Transverse colon (tissue), 4 donors: ENCODE data around the gene SHROOM3. TPM values are rescaled to one million over a fixed set of nuclear protein-coding genes. Genes with fewer than 3 reads are reported as not detected.
A peak's percentile ranks its signal among the peaks of the same experiment; 100 is the strongest.

Source experiments
- DNase-seq: peaks from one replicate; pipeline ENCODE4 v3.0.0-alpha.2; 2019
- H3K27ac ChIP-seq, 4 donors: fragments of 200-600 bp; sonication (generic); 2 replicates each; pipeline ENCODE4 v1.5.1; 2016 to 2018; ENCODE audit warnings: inconsistent platforms in 4 of 4
- H3K27me3 ChIP-seq: fragments of 200-600 bp; sonication (generic); 2 replicates; pipeline ENCODE4 v1.5.1; 2017; ENCODE audit warnings: inconsistent platforms
- H3K36me3 ChIP-seq, 4 donors: fragments of 200-600 bp; sonication (generic); 2 replicates each; pipeline ENCODE4 v1.5.1; 2017 to 2019; ENCODE audit warnings: inconsistent platforms in 4 of 4
- H3K4me1 ChIP-seq, 4 donors: fragments of 200-600 bp; sonication (generic); 2 replicates each; pipeline ENCODE4 v1.5.1; 2017 to 2020; ENCODE audit warnings: inconsistent platforms in 4 of 4
- H3K4me3 ChIP-seq, 4 donors: fragments of 200-600 bp; sonication (generic); 1 replicate in 1 of 4; 2 replicates in 3 of 4; pipeline versions ENCODE4 v1.5.1 to v1.6.1; 2017 to 2019; ENCODE audit warnings: inconsistent platforms in 4 of 4
- H3K9me3 ChIP-seq, 2 donors: fragments of 200-600 bp; sonication (generic); 2 replicates each; pipeline ENCODE4 v1.5.1; 2017 to 2019; ENCODE audit warnings: inconsistent platforms in 2 of 2
- EP300 ChIP-seq: sonication (generic); formaldehyde crosslinking; IDR thresholded peaks from one replicate; pipeline ENCODE4 v1.6.1; 2017; ENCODE audit warnings: antibody characterized with exemption, low read depth
- POLR2A ChIP-seq: fragments of 450-650 bp; IDR thresholded peaks from one replicate; pipeline ENCODE4 v1.6.1; 2016; ENCODE audit warnings: antibody characterized with exemption, mild to moderate bottlenecking, moderate library complexity
- POLR2AphosphoS5 ChIP-seq, 3 donors: sonication (generic); formaldehyde crosslinking; IDR thresholded peaks; one replicate each; pipeline ENCODE4 v1.6.1; 2016; ENCODE audit warnings: antibody characterized with exemption in 3 of 3
- WGBS, 2 donors: methylation state at CpG; one replicate each; pipeline ENCODE4 v1.1.5; 2018; ENCODE audit warnings: low coverage in 1 of 2; 5-methylcytosine and 5-hydroxymethylcytosine counted together
- in situ Hi-C, 4 donors: fragments of 200-750 bp; cut with MboI; loops; one replicate each; pipeline versions ENCODE4 v1.15.0 to v1.15.1; 2017; ENCODE audit warnings: low sequenced_read_pairs in 3 of 4, low pct_ligation_motif_present in 1 of 4, low pct_unique_long_range_greater_than_20kb in 1 of 4
- intact Hi-C: fragments of 100-400 bp; cut with DNase I; formaldehyde crosslinking; loops from one replicate; pipeline ENCODE4 v1.15.1; 2023; ENCODE audit warnings: low total_unique reads
- total RNA-seq, 4 donors: library from RNA; depleted of rRNA; stranded (reverse); fragments of >200 nt; gene quantifications; one replicate each; pipeline ENCODE4 v1.1.0, GENCODE V29; 2016
- TF ChIP-seq, protein P1 (sequence below), 5 experiments: fragments of 200-600 bp in 3 of 5; fragments of 450-650 bp in 2 of 5; sonication (generic) in 3 of 5; IDR thresholded peaks; 1 replicate in 2 of 5; 2 replicates in 3 of 5; pipeline ENCODE4 v1.5.1; 2016 to 2017; ENCODE audit warnings: antibody characterized with exemption in 5 of 5, inconsistent platforms in 3 of 5, mild to moderate bottlenecking in 2 of 5, moderate library complexity in 1 of 5

SHROOM3 gene
- total RNA-seq, 4 donors from 2014 or later = 182 to 456 (median 437) TPM

DNA sequence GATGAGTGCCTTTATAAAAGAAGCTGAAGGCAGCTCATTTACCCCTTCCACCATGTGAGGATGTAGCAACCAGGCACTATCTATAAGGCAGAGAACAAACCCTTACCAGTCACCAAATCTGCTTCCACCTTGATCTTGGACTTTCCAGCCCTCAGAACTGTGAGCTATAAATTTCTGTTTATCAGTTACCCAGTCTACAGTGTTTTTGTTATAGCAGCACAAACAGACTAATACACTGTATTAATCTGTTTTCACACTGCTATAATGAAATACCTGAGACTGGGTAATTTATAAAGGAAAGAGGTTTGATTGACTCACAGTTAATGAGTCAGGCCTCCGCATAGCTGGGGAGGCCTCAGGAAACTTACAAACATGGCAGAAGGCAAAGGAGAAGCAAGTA is 371.7 kb downstream of the SHROOM3 start:
- H3K9me3 ChIP-seq = no peaks in the 10 kb centered on the region
- H3K4me1 ChIP-seq = peaks cover 0 to 4% (median 0%) of the 10 kb centered on the region in 4 donors
- in situ Hi-C loops = no loop called here
- no peaks in the 10 kb centered on the region for H3K27me3 ChIP-seq
- DNase-seq = no peak
- H3K4me3 ChIP-seq = no peak overlapping the region
- intact Hi-C loops = no loop called here
- 96 to 100% methylated on average over 1 of the region's 1 CpG for WGBS, 2 donors
- no peak overlapping the region for H3K27ac ChIP-seq
- no peaks in the 10 kb centered on the region for H3K36me3 ChIP-seq
- TF ChIP-seq, protein P1, sequence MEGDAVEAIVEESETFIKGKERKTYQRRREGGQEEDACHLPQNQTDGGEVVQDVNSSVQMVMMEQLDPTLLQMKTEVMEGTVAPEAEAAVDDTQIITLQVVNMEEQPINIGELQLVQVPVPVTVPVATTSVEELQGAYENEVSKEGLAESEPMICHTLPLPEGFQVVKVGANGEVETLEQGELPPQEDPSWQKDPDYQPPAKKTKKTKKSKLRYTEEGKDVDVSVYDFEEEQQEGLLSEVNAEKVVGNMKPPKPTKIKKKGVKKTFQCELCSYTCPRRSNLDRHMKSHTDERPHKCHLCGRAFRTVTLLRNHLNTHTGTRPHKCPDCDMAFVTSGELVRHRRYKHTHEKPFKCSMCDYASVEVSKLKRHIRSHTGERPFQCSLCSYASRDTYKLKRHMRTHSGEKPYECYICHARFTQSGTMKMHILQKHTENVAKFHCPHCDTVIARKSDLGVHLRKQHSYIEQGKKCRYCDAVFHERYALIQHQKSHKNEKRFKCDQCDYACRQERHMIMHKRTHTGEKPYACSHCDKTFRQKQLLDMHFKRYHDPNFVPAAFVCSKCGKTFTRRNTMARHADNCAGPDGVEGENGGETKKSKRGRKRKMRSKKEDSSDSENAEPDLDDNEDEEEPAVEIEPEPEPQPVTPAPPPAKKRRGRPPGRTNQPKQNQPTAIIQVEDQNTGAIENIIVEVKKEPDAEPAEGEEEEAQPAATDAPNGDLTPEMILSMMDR (IDR thresholded peaks at IDR 0.05) = no peak
- TF ChIP-seq EP300 (no peak), POLR2A (no peak), POLR2AphosphoS5 (IDR thresholded peaks at IDR 0.05) (no peak)

DNA sequence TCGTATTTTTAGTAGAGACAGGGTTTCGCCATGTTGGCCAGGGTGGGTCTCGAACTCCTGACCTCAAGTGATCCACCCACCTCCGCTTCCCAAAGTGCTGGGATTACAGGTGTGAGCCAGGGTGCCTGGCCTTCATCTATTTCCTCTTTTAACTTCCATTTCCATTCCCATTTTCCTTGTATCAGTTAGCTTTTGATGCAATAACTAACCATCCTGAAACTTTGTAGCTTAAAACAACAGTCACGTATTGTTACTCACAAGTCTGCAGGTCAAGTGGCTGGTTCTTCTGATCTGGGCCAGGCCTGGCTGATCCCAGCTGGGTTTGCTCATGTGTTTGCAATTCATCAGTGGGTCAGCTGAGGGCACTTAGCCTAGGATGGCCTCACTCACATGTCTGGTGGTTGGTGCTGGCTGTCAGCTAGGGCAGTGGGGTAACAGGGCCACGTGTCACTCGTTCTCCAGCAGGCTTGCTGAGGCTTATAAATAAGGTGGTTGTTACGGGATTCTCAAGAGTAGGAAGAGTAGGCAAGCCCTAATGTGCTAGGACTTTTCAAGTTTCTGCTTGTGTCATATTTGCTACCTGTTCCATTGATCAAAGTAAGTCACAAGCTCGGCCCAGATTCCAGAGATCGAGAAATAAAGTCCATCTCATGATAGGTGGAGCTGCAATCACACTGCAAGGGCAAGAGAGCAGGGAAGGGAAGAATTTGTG is 374.7 kb downstream of the SHROOM3 start:
- peaks cover 0 to 7% (median 0%) of the 10 kb centered on the region in 4 donors for H3K4me1 ChIP-seq
- H3K27ac ChIP-seq = no peak overlapping the region
- intact Hi-C loops (no loop called here), in situ Hi-C loops (no loop called here)
- WGBS, 2 donors = 74 to 86% methylated on average over 7 to 10 of the region's 10 CpGs
- H3K36me3 ChIP-seq = no peaks in the 10 kb centered on the region
- no peaks in the 10 kb centered on the region for H3K27me3 ChIP-seq
- TF ChIP-seq EP300 = no peak
- TF ChIP-seq, protein P1 (IDR thresholded peaks at IDR 0.05) = no peak
- no peak for TF ChIP-seq POLR2AphosphoS5 (IDR thresholded peaks at IDR 0.05)
- no peak for TF ChIP-seq POLR2A
- DNase-seq = no peak
- H3K4me3 ChIP-seq = no peak overlapping the region
- H3K9me3 ChIP-seq = no peaks in the 10 kb centered on the region

DNA sequence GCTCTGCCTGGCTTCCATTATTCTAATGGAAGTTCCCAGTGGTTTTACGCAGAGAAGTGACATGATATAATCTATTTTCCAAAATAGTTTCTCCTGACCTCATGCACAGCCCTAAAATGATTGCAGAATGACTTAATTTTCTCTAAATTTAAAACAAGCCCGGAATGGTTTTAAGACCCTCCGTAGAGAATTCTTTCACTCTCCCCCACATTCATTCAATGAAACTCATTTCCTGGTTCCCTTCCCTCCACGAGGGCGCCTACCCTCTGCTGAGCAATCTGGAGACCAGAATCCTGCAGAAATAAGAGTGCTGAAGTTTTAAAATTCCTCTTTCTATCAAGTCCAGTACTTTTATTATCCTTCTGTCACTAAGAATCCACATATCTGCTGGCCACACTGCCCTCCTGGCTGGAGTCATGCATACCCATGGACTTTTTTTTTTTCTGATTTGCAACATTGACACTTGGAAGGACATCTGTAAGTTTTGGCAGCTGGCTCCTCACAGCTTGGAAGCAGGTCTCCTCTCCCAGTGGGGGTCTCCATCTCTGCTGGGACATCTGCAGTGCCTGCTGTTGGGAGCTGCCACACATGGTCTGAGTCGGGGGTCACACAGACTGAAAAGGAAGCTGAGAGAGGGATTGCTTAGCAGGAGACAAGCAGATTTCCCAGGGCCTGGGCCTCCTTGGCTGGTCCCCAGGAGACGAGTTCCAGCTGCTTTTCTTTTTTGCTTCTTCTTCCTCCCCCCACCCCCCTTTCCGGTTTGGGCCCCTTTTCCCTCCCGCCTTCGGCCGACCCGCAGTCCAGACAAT is 376.8 kb downstream of the SHROOM3 start:
- no peak for DNase-seq
- no peaks in the 10 kb centered on the region for H3K9me3 ChIP-seq
- H3K4me3 ChIP-seq = no peak overlapping the region
- H3K27me3 ChIP-seq = no peaks in the 10 kb centered on the region
- peaks cover 0 to 7% (median 0%) of the 10 kb centered on the region in 4 donors for H3K4me1 ChIP-seq
- intact Hi-C loops (no loop called here), in situ Hi-C loops (no loop called here)
- H3K27ac ChIP-seq = peak overlapping the region in 3 of 4 donors; percentile 32 to 53 (median 42)
- TF ChIP-seq POLR2AphosphoS5 (IDR thresholded peaks at IDR 0.05) = no peak
- no peak for TF ChIP-seq POLR2A
- TF ChIP-seq EP300 = no peak
- TF ChIP-seq, protein P1 (IDR thresholded peaks at IDR 0.05) = no peak
- WGBS, 2 donors = 66 to 68% methylated on average over 12 of the region's 12 CpGs
- no peaks in the 10 kb centered on the region for H3K36me3 ChIP-seq

DNA sequence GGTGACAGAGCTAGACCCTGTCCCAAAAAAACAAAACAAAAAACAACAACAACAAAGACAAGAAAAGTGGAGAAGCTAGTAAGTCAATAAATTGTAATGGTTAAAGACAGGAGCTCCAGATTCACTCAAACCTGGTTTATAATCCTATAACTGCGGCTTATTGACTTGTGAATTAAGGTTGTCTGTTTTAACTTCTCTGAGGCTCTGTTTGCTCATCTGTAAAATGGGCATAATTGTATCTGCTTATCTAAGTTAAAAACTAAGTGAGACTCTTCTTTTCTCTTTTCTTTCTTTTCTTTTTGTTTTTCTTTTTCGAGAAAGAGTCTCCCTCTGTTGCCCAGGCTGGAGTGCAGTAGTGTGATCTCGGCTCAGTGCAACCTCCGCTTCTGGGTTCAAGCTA is 378.0 kb downstream of the SHROOM3 start:
- no peak overlapping the region for H3K27ac ChIP-seq
- in situ Hi-C loops = no loop called here
- DNase-seq = no peak
- H3K4me3 ChIP-seq = no peak overlapping the region
- no peaks in the 10 kb centered on the region for H3K9me3 ChIP-seq
- no peaks in the 10 kb centered on the region for H3K27me3 ChIP-seq
- peaks cover 0 to 7% (median 0%) of the 10 kb centered on the region in 4 donors for H3K4me1 ChIP-seq
- WGBS, 2 donors = 91 to 100% methylated on average over 3 to 4 of the region's 4 CpGs
- intact Hi-C loops = no loop called here
- TF ChIP-seq EP300 (no peak), POLR2A (no peak), POLR2AphosphoS5 (IDR thresholded peaks at IDR 0.05) (no peak)
- TF ChIP-seq, protein P1 (IDR thresholded peaks at IDR 0.05) = no peak
- no peaks in the 10 kb centered on the region for H3K36me3 ChIP-seq
